Chondrocyte (in vitro differentiated cells): ENCODE results near the gene SLFN11. TPM values are rescaled to one million over a fixed set of nuclear protein-coding genes. Genes with fewer than 3 reads are reported as not detected.
"Not testable (repeated sequence)": the region's sequence is repeated elsewhere in the genome, so short reads cannot be mapped to it uniquely, and the experiment has no call there.

Source experiments
- DNase-seq: peaks from one replicate; pipeline ENCODE4 v3.0.0; 2021; ENCODE audit warnings: mixed read lengths, low spot score
- H3K27ac Mint-ChIP-seq: one replicate; pipeline ENCODE4 v1.8.0; 2021; ENCODE audit warnings: mild to moderate bottlenecking, moderate library complexity, mixed read lengths; ENCODE audit not compliant: unreplicated experiment
- H3K27me3 Mint-ChIP-seq: 2 replicates; pipeline ENCODE4 v1.8.0; 2021; ENCODE audit warnings: low read depth, mixed read lengths
- H3K36me3 Mint-ChIP-seq: 2 replicates; pipeline ENCODE4 v1.8.0; 2021; ENCODE audit warnings: low read depth, mixed read lengths
- H3K4me1 Mint-ChIP-seq: 2 replicates; pipeline ENCODE4 v1.8.0; 2021; ENCODE audit warnings: low read depth, mild to moderate bottlenecking, mixed read lengths
- H3K4me3 Mint-ChIP-seq: one replicate; pipeline ENCODE4 v1.8.0; 2021; ENCODE audit warnings: mild to moderate bottlenecking, moderate library complexity, mixed read lengths; ENCODE audit not compliant: unreplicated experiment
- H3K9me3 Mint-ChIP-seq: 2 replicates; pipeline ENCODE4 v1.8.0; 2021; ENCODE audit warnings: low read depth, mixed read lengths
- total RNA-seq: library from RNA; stranded (reverse); gene quantifications from 3 replicates; pipeline ENCODE4 v1.2.1, GENCODE V29; 2021
- TF ChIP-seq, protein P1 (sequence below): fragments of 200-600 bp; sonication (generic); IDR thresholded peaks from 2 replicates; pipeline ENCODE4 v1.5.0; 2021; ENCODE audit warnings: antibody characterized with exemption, mild to moderate bottlenecking, moderate library complexity

Gene SLFN11
- total RNA-seq, 1 donor from 2014 or later: 18.2 TPM

DNA sequence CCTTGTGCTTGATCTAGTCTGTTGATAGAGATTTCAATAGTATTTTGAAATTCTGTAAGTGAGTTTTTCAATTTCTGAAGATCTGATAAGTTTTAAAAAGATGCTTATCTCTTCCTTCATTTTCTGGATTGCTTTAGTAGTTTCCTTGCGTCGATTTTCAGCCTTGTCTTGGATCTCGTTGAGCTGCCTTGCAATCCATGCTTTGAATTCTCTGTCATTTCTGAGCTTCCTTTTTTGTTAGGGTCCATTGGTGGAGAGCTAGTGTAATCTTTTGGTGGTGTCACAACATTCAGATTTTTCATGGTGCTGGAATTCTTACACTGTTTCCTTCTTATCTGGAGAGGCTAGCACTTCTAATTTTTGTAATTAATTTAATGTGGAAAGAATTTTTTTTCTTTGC, 61.1 kb downstream of the SLFN11 start:
- H3K27me3 Mint-ChIP-seq: peaks cover 27% of the 10 kb centered on the region
- no peak overlapping the region for H3K4me3 Mint-ChIP-seq
- H3K4me1 Mint-ChIP-seq: peaks cover 31% of the 10 kb centered on the region
- H3K36me3 Mint-ChIP-seq: no peaks in the 10 kb centered on the region
- DNase-seq: no peak
- TF ChIP-seq, protein P1, sequence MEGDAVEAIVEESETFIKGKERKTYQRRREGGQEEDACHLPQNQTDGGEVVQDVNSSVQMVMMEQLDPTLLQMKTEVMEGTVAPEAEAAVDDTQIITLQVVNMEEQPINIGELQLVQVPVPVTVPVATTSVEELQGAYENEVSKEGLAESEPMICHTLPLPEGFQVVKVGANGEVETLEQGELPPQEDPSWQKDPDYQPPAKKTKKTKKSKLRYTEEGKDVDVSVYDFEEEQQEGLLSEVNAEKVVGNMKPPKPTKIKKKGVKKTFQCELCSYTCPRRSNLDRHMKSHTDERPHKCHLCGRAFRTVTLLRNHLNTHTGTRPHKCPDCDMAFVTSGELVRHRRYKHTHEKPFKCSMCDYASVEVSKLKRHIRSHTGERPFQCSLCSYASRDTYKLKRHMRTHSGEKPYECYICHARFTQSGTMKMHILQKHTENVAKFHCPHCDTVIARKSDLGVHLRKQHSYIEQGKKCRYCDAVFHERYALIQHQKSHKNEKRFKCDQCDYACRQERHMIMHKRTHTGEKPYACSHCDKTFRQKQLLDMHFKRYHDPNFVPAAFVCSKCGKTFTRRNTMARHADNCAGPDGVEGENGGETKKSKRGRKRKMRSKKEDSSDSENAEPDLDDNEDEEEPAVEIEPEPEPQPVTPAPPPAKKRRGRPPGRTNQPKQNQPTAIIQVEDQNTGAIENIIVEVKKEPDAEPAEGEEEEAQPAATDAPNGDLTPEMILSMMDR: no peak
- no peaks in the 10 kb centered on the region for H3K9me3 Mint-ChIP-seq
- no peak overlapping the region for H3K27ac Mint-ChIP-seq

DNA sequence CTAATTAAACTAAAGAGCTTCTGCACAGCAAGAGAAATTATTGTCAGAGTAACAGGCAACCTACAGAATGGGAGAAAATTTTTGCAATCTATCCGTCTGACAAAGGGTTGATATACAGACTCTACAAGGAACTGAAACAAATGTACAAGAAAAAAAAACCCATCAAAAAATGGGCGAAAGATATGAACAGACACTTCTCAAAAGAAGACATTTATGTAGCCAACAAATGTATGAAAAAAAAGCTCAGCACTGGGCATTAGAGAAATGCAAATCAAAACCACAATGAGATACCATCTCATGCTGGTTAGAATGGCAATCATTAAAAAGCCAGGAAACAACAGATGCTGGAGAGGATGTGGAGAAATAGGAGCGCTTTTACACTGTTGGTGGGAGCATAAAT, 64.1 kb downstream of the SLFN11 start:
- Mint-ChIP-seq H3K27me3 (peaks cover 33% of the 10 kb centered on the region), H3K4me1 (peaks cover 12% of the 10 kb centered on the region)
- not testable (repeated sequence) for H3K27ac Mint-ChIP-seq, H3K36me3 Mint-ChIP-seq, H3K4me3 Mint-ChIP-seq, DNase-seq, H3K9me3 Mint-ChIP-seq

Other genes starting within 250 kb of the SLFN11 start
- gene NLE1, start 231.3 kb downstream of the SLFN11 start, total RNA-seq: 10.2 to 12.7 TPM (median 12.0 TPM) in 3 replicates
- not detected in 3 replicates for gene UNC45B, start 225.8 kb downstream of the SLFN11 start, total RNA-seq
- gene SLC35G3, start 179.2 kb downstream of the SLFN11 start, total RNA-seq: not detected in 3 replicates
- 36.2 to 90.5 TPM (median 89.4 TPM) in 3 replicates for gene SLFN5, start 130.5 kb downstream of the SLFN11 start, total RNA-seq
- 10.5 to 19.2 TPM (median 13.1 TPM) in 3 replicates for gene SLFN12, start 58.9 kb upstream of the SLFN11 start, total RNA-seq
- gene SLFN13, start 75.1 kb upstream of the SLFN11 start, total RNA-seq: 4.5 to 5.0 TPM (median 4.9 TPM) in 3 replicates
- not detected in 3 replicates for gene SLFN12L, start 164.1 kb upstream of the SLFN11 start, total RNA-seq
- gene SLFN14, start 187.2 kb upstream of the SLFN11 start, total RNA-seq: not detected in 3 replicates
- gene PEX12, start 204.9 kb upstream of the SLFN11 start, total RNA-seq: 5.5 to 8.9 TPM (median 5.6 TPM) in 3 replicates
- 182 to 197 TPM (median 187 TPM) in 3 replicates for gene AP2B1, start 213.7 kb upstream of the SLFN11 start, total RNA-seq